Mucosa of rectum (tissue), 2 donors: ENCODE measurements around the gene PPP1R16B.
"Not testable (repeated sequence)": the region's sequence is repeated elsewhere in the genome, so short reads cannot be mapped to it uniquely, and the experiment has no call there.

Experiments used
- H3K27ac ChIP-seq, 2 donors: one replicate each; pipeline ENCODE4 v1.7.0; 2013; ENCODE audit warnings: inconsistent platforms in 2 of 2, low read depth in 2 of 2, low read length in 2 of 2
- H3K27me3 ChIP-seq, 2 donors: one replicate each; pipeline ENCODE4 v1.7.0; 2013; ENCODE audit warnings: low read length in 2 of 2; ENCODE audit not compliant: control insufficient read depth in 2 of 2, insufficient read depth in 2 of 2
- H3K36me3 ChIP-seq, 2 donors: one replicate each; pipeline ENCODE4 v1.7.0; 2013; ENCODE audit warnings: low read length in 2 of 2; ENCODE audit not compliant: control insufficient read depth in 2 of 2, insufficient read depth in 2 of 2
- H3K4me1 ChIP-seq, 2 donors: one replicate each; pipeline ENCODE4 v1.7.0; 2013; ENCODE audit warnings: low read length in 2 of 2, mild to moderate bottlenecking in 1 of 2; ENCODE audit not compliant: control insufficient read depth in 2 of 2, insufficient read depth in 2 of 2
- H3K4me3 ChIP-seq, 2 donors: one replicate each; pipeline ENCODE4 v1.7.0; 2013; ENCODE audit warnings: low read length in 2 of 2
- H3K9ac ChIP-seq, 2 donors: one replicate each; pipeline ENCODE4 v1.7.0; 2013; ENCODE audit warnings: low read length in 2 of 2, low read depth in 1 of 2, mild to moderate bottlenecking in 1 of 2
- H3K9me3 ChIP-seq, 2 donors: one replicate each; pipeline ENCODE4 v1.7.0; 2013; ENCODE audit warnings: low read length in 2 of 2; ENCODE audit not compliant: control insufficient read depth in 2 of 2
- donor health status: healthy.
- donor health status: Normal muscosa, but diverticular disease.

Gene PPP1R16B

DNA sequence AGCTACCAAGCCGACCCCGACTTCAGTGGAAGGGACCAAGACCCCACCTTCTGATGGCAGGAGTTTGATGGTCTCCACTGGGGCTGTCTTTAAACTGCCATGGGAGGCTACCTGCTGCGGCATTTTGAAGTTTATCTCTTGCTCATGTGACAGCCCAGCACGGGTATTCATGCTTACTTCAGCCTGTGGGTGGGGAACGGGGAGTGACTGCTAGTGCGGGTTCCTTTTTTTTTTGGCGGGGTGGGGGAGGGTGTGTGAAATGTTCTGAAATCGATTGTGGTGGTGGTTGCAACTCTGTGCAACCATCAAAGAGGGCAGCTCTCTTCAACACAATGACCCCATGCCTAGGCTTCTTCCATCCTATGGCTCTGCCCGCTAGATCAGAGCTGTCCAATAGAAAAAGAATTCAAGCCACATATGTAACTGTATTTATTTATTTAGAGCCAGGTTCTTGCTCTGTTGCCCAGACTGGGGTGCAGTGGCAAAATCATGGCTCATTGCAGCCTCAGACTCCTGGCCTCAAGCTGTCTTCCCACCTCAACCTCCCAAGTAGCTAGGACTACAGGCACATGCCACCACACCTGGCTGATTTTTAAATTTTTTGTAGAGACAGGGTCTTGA, 53.7 kb downstream of the PPP1R16B start:
- H3K9me3 ChIP-seq, result no peaks in the 10 kb centered on the region

DNA sequence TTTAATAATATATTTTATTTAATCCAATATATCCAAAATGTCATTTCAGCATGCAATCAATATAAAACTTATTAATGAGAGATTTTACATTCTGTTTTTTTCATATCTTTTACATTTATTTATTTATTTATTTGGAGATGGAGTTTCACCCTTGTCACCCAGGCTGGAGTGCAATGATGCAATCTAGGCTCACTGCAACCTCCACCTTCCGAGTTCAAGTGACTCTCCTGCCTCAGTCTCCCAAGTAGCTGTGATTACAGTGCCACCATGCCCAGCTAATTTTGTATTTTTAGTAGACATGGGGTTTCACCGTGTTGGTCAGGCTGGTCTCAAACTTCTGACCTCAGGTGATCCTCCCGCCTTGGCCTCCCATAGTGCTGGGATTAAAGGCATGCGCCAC, 54.4 kb downstream of the PPP1R16B start:
- H3K27me3 ChIP-seq, H3K4me3 ChIP-seq, H3K9ac ChIP-seq, H3K27ac ChIP-seq, H3K36me3 ChIP-seq, H3K9me3 ChIP-seq: not testable (repeated sequence)
- peaks cover 0 to 14% of the 10 kb centered on the region in 2 donors for H3K4me1 ChIP-seq

More for the DNA sequence above, 53.7 kb downstream of the PPP1R16B start:
- Histone ChIP-seq H3K27me3 (no peaks in the 10 kb centered on the region), H3K36me3 (no peaks in the 10 kb centered on the region), H3K9ac (no peak overlapping the region), H3K4me1 (peaks cover 0 to 14% of the 10 kb centered on the region in 2 donors), H3K27ac (peak overlapping the region; percentile 17 to 25), H3K4me3 (no peak overlapping the region)

DNA sequence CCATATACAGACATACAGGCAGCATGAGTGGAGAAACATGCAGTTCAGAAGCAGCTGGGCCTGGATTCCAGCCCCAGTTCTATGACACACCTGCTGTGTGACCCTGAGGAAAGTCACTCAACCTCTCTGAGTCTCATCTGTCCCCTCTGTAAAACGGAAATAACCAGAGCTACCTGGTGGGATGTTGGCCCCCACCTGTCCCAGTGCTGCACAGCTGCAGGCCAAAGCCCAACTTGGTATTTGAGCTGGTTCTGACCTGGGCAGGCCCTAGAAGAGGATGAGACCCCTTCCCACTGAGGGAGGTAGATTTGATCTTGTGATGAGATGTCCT, 55.5 kb downstream of the PPP1R16B start:
- Histone ChIP-seq H3K9me3 (no peaks in the 10 kb centered on the region), H3K4me3 (no peak overlapping the region), H3K9ac (no peak overlapping the region), H3K36me3 (no peaks in the 10 kb centered on the region), H3K27me3 (no peaks in the 10 kb centered on the region), H3K27ac (peak overlapping the region in 1 of 2 donors; percentile 11), H3K4me1 (peaks cover 0 to 14% of the 10 kb centered on the region in 2 donors)

DNA sequence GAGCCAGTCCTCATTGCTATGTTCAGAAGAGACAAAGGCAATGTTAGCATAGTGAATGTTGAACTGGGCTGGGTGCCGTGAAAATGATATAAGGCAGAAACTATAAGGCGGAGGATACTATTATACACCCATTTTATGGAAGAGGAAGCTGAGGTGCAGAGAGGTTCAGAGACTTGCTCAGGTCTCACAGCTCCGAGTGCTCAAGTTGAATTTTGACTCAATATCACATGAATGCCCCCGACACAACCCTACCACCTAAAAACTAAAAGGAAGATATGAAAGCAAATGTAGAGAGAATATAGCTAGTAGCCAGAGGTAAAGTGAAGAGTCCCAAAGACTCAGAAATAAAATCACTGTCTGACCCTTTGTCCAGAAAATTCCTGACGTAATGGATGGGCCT, 56.7 kb downstream of the PPP1R16B start:
- H3K9me3 ChIP-seq, result no peaks in the 10 kb centered on the region
- H3K4me1 ChIP-seq, result peaks cover 0 to 14% of the 10 kb centered on the region in 2 donors
- H3K36me3 ChIP-seq, result no peaks in the 10 kb centered on the region
- no peak overlapping the region for H3K4me3 ChIP-seq
- no peak overlapping the region for H3K9ac ChIP-seq
- H3K27me3 ChIP-seq, result no peaks in the 10 kb centered on the region
- H3K27ac ChIP-seq, result peak overlapping the region in 1 of 2 donors; percentile 26

DNA sequence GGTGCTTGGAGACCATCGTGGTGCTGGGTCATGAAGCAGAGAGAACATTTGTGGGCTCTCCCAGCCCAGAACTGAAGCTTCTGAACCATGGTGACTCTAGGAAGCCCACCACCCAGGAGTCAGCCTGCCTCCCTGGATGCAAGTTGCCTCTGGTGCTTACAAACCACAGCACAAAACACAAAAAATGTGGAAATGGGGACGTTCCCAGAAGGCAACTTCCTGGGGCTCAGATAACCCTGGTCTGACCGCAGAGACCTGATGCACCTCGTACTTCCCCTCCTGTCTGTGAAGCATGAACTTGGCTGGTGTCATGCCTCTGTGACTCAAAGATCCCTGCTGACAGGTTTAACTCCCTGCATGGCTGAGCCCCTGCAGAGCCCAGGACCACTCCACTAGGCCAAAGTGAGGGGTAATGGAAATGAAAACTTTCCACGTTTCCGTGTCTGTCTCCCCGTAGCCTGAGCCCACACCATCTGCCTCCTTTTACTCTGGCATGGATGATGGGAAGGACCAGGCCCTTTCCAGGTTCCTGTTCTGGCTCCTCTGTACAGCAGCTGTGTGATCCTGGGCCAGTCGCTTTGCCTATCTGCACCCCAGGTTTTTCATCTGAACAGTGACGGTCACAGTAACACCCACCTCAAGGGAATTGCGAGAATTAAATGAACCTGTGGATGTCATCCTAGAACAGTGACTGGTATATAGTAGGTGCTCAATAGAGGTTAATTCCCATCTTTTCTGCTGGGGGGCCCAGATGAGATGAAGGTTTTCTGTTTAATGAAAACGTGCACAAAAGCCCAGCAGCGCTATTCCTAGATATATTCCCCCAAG, 57.7 kb downstream of the PPP1R16B start:
- Histone ChIP-seq H3K27me3 (no peaks in the 10 kb centered on the region), H3K36me3 (no peaks in the 10 kb centered on the region), H3K9me3 (no peaks in the 10 kb centered on the region), H3K9ac (no peak overlapping the region), H3K27ac (peak overlapping the region; percentile 1 to 26), H3K4me1 (peaks cover 0 to 14% of the 10 kb centered on the region in 2 donors), H3K4me3 (no peak overlapping the region)

DNA sequence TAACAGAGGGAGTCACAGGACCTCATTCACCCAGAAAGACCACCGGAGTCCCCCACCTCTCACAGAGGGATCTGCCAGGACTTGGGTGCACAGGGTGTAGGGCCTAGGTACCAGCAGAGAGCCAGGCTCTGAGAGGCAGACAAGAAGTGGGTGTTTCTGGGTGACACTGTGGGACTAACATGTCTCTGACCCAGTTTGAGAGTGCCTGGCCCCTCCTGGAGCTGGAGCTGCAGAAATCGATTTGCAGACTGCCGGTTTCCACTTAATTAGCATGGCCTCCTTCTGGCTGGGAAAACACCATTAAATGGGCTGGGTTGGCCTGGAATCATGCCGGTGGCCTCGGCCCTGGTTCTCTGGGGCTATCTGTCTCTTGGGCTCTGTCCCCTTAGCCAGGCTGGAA, 59.2 kb downstream of the PPP1R16B start:
- H3K9me3 ChIP-seq, result no peaks in the 10 kb centered on the region
- no peaks in the 10 kb centered on the region for H3K27me3 ChIP-seq
- H3K27ac ChIP-seq, result peak overlapping the region in 1 of 2 donors; percentile 16
- peaks cover 3 to 14% of the 10 kb centered on the region in 2 donors for H3K4me1 ChIP-seq
- no peak overlapping the region for H3K9ac ChIP-seq
- no peaks in the 10 kb centered on the region for H3K36me3 ChIP-seq
- no peak overlapping the region for H3K4me3 ChIP-seq

DNA sequence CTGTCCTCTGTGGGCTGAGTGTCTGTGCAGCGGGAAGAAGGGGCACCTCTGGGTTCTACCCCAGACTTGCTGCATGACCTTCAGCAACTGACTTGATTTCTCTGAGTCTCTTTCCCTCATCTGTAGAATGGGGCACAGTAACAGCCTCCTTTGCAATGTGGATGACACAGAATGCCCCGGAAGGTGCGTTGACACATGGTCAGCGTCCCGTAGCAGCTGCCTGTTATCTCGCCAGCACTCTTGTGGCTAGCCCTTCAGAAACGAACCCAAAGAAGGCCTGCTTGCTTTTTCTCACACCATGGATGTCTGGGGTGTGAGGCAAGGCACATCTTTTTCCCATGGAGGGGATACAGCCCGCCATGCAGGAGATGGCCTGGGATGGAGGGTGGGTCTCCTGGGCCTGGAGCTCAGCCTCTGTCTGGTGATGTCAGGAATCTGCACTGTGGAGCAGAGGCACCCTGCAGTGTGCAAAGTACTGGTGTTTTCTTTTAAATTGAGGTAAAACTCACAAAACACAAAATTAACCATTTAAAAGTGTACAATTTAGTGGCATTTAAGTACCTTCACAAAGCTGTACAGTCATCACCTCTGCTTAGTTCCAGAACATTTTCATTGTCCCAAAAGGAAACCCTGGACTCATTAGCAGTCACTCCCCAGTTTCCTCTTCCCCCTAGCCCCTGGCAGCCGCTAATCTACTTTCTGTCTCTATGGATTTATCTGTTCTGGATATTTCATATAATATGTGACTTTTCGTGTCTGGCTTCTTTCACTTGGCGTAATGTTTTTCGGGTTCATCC, 61.0 kb downstream of the PPP1R16B start:
- Histone ChIP-seq H3K27ac (no peak overlapping the region), H3K9me3 (no peaks in the 10 kb centered on the region), H3K27me3 (no peaks in the 10 kb centered on the region)

DNA sequence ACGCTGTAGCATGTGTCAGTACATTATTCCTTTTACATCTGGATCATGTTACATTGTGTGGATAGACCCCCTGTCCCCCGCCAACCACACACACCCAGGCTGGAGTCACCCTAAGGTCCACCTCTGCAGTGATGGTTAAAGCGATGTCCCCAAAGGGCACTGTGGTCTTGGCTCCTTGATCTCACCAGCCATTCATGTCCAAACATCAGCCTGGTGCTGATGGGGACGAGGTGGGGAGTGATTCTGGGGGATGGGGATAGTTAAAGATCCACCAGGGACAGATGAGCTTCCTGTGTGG, 61.5 kb downstream of the PPP1R16B start:
- H3K9me3 ChIP-seq, result no peaks in the 10 kb centered on the region
- no peaks in the 10 kb centered on the region for H3K27me3 ChIP-seq
- peaks cover 19 to 28% of the 10 kb centered on the region in 2 donors for H3K4me1 ChIP-seq
- no peak overlapping the region for H3K27ac ChIP-seq
- no peaks in the 10 kb centered on the region for H3K36me3 ChIP-seq
- H3K9ac ChIP-seq, result no peak overlapping the region
- no peak overlapping the region for H3K4me3 ChIP-seq

More for the DNA sequence above, 61.0 kb downstream of the PPP1R16B start:
- Histone ChIP-seq H3K9ac (no peak overlapping the region), H3K4me1 (peaks cover 17 to 27% of the 10 kb centered on the region in 2 donors), H3K36me3 (no peaks in the 10 kb centered on the region), H3K4me3 (no peak overlapping the region)

DNA sequence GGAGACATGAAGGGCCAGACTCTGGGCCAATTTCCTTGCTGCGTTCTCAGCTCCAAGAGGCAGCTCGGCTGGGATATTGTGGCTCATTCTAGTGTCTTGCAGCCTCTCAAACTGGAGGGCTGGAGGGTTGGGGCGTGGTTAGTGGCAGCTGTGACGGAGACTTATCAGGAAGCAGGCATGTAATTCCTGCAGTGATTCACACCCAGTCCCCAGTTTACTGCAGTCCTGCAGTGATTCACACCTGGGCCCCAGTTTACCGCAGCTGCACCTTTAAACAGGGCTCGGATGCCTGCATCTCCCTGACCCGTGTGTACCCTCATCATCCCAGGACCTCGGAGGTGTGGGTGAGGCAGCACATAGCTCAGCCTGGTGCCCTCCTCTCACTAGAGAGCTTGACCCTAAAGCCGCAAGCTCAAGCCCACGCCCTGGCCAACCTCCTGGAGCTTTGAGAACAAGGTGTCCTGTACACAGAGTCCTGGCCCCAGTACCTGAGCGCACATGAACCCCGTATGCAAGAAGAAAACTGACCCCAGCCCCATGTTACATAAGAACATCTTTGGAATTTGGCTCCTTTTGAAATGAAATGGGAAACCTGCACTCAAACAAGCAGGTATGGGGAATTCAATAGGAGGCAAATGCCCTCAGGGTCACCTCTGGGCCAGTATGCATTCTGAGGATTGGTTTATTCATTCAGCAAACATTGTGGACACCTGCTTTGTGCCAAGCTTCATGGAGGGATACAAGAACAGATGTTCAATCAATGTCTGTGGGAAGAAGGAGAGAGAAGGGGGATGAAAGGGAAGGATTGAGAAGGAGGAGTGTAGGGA, 65.4 kb downstream of the PPP1R16B start:
- Histone ChIP-seq H3K9me3 (no peaks in the 10 kb centered on the region), H3K4me3 (peak overlapping the region in 1 of 2 donors; percentile 10), H3K9ac (peak overlapping the region; percentile 47 to 70), H3K27ac (peak overlapping the region; percentile 90), H3K36me3 (no peaks in the 10 kb centered on the region), H3K4me1 (peaks cover 47 to 48% of the 10 kb centered on the region in 2 donors), H3K27me3 (no peaks in the 10 kb centered on the region)
